ENCODE data around the gene SLC7A7. TPM values are rescaled to one million over a fixed set of nuclear protein-coding genes. Genes with fewer than 3 reads are reported as not detected.

SLC7A7 gene
- total RNA-seq, 1 experiment from 2014 or later = 2.3 TPM

DNA sequence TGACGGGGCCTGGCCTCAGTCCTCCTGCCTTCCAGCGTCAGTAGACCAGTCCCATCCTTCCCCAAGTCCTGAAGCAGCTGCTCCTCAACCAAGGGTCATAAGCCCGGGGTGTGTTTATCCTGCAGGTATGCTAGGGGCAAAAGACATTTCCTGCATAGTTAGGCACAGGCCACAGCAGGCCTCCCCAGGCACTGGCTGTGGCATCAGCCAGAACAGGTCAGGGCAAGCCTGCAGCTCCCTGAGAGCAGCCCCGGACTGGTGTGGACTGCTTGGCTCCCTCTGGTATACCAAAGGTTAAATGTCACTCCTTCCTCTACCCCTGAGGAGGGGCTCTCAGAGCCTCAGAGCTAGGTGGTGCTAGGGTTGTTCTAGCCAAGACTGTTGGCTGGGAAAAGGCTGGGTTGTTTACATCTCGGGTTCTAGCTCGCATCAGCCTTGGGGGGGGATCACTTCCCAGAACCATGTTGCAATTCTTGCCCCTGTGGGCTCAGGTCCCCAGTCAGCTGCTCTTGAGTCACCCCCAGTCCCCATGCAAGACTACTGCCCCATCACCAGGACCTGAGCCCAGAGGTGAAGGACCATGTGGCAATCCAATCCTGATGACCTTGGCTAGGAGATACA, 24.0 kb upstream of the SLC7A7 start:
- H3K27ac ChIP-seq (ENCODE audit: low read depth, low read length, poor library complexity, severe bottlenecking) = no peak overlapping the region
- ChIA-PET POLR2A (ENCODE audit: low non-redundant PET) (no interaction called here), CTCF (no interaction called here)
- H3K4me1 ChIP-seq (ENCODE audit: insufficient read depth, low read length, poor library complexity, severe bottlenecking) = peaks cover 20% of the 10 kb centered on the region
- intact Hi-C loops (cut with micrococcal nuclease; ENCODE audit: unreplicated experiment) = no loop called here
- H3K36me3 ChIP-seq (ENCODE audit: insufficient read depth, low read length, poor library complexity, severe bottlenecking) = peaks cover 36% of the 10 kb centered on the region
- TF ChIP-seq, protein P1, sequence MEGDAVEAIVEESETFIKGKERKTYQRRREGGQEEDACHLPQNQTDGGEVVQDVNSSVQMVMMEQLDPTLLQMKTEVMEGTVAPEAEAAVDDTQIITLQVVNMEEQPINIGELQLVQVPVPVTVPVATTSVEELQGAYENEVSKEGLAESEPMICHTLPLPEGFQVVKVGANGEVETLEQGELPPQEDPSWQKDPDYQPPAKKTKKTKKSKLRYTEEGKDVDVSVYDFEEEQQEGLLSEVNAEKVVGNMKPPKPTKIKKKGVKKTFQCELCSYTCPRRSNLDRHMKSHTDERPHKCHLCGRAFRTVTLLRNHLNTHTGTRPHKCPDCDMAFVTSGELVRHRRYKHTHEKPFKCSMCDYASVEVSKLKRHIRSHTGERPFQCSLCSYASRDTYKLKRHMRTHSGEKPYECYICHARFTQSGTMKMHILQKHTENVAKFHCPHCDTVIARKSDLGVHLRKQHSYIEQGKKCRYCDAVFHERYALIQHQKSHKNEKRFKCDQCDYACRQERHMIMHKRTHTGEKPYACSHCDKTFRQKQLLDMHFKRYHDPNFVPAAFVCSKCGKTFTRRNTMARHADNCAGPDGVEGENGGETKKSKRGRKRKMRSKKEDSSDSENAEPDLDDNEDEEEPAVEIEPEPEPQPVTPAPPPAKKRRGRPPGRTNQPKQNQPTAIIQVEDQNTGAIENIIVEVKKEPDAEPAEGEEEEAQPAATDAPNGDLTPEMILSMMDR (conservative IDR thresholded peaks at IDR 0.05; ENCODE audit: low read depth, low read length) = no peak
- TF ChIP-seq EZH2 (IDR thresholded peaks at IDR 0.05; ENCODE audit: borderline replicate concordance, low read depth, low read length, poor library complexity, severe bottlenecking) = no peak
- H3K27me3 ChIP-seq (replicated peaks; ENCODE audit: insufficient read depth, low read depth, low read length, poor library complexity) = no peaks in the 10 kb centered on the region
- no peak for DNase-seq (ENCODE audit: low spot score)
- peak overlapping the region; percentile 79 for H3K4me3 ChIP-seq (ENCODE audit: low read depth, low read length, poor library complexity, severe bottlenecking)
- BruUV-seq (replicated peaks) = no TSS peak
- no peaks in the 10 kb centered on the region for H3K9me3 ChIP-seq (ENCODE audit: low read depth, low read length, poor library complexity, severe bottlenecking)

DNA sequence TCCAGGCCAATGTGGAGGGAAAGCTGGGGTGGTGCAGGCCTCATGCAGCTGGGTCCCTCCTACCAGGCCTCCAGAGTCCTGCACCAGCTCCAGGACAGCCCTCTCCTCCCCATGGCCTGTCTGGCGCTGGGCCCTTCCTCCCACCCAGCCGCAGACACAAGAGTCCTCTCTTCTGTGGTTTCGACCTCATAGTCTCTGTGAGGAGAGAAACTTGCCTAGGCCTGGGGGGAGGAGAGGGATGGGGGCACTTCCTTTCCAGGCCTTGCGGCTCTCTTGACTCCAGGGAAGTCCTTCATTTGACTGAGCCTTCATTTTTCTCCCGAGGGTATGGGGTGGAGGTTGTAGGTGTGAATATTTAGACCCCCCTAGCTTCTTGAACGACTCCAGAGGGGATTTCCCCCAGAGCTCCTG, 23.4 kb upstream of the SLC7A7 start:
- ChIA-PET POLR2A (ENCODE audit: low non-redundant PET) (no interaction called here), CTCF (interaction anchor here (0.5 to 0.6 kb wide), 2 partner anchors 14 to 223 kb away, joined by 3 to 11 read pairs; no protein-coding TSS in a partner anchor)
- intact Hi-C loops (cut with micrococcal nuclease; ENCODE audit: unreplicated experiment) = no loop called here
- Histone ChIP-seq H3K27me3 (replicated peaks; ENCODE audit: insufficient read depth, low read depth, low read length, poor library complexity) (no peaks in the 10 kb centered on the region), H3K27ac (ENCODE audit: low read depth, low read length, poor library complexity, severe bottlenecking) (peak overlapping the region; percentile 89), H3K9me3 (ENCODE audit: low read depth, low read length, poor library complexity, severe bottlenecking) (no peaks in the 10 kb centered on the region), H3K36me3 (ENCODE audit: insufficient read depth, low read length, poor library complexity, severe bottlenecking) (peaks cover 34% of the 10 kb centered on the region), H3K4me3 (ENCODE audit: low read depth, low read length, poor library complexity, severe bottlenecking) (peak overlapping the region; percentile 79), H3K4me1 (ENCODE audit: insufficient read depth, low read length, poor library complexity, severe bottlenecking) (peaks cover 20% of the 10 kb centered on the region)
- no peak for DNase-seq (ENCODE audit: low spot score)
- no TSS peak for BruUV-seq (replicated peaks)
- no peak for TF ChIP-seq EZH2 (IDR thresholded peaks at IDR 0.05; ENCODE audit: borderline replicate concordance, low read depth, low read length, poor library complexity, severe bottlenecking)
- TF ChIP-seq, protein P1 (conservative IDR thresholded peaks at IDR 0.05; ENCODE audit: low read depth, low read length) = no peak

DNA sequence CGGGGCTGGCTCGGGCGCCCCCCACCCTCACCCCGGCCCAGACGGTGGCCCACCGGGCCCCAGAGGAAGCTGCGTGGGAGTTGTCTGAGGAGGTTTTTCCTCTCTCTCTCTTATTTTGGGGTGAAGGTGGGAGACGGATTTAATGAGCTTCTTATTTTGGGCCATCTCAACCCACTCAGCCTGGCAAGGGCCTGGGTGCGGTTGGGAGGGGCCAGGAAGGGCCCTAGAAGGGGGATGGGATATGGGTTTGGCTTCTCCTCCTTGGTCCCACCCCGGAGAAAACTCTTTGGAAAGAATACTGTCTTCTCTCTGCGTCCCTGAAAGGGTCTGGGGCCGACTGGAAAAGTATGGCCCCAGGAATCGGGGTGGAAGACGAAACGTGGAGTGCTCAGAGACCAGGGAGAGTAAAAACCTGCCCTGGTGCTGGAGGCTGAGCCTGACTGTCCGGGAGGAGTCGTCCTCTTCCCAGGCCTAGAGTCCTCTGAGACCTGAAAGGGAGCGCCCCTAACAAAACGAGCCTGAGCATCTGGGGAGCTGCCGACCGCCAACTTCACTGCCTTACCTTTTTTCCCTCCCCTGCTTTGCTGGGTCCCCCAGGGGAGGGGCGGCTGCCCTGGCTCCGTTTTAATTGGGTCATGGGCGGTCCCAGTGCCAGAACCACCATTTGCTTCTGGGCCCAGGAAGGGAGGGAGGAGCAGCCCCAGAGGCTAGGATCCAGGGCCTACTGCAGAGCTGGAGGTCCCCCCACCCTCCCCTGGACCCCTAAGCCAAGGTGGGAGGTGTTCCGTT, 22.7 kb upstream of the SLC7A7 start:
- no peak for TF ChIP-seq EZH2 (IDR thresholded peaks at IDR 0.05; ENCODE audit: borderline replicate concordance, low read depth, low read length, poor library complexity, severe bottlenecking)
- TF ChIP-seq, protein P1 (conservative IDR thresholded peaks at IDR 0.05; ENCODE audit: low read depth, low read length) = no peak
- intact Hi-C loops (cut with micrococcal nuclease; ENCODE audit: unreplicated experiment) = no loop called here
- POLR2A ChIA-PET (ENCODE audit: low non-redundant PET) = no interaction called here
- CTCF ChIA-PET = interaction anchor here (0.5 to 1.9 kb wide), 7 partner anchors 15 to 276 kb away, joined by 3 to 11 read pairs (median 3); no protein-coding TSS in a partner anchor
- Histone ChIP-seq H3K4me1 (ENCODE audit: insufficient read depth, low read length, poor library complexity, severe bottlenecking) (peaks cover 20% of the 10 kb centered on the region), H3K27me3 (replicated peaks; ENCODE audit: insufficient read depth, low read depth, low read length, poor library complexity) (no peaks in the 10 kb centered on the region), H3K9me3 (ENCODE audit: low read depth, low read length, poor library complexity, severe bottlenecking) (no peaks in the 10 kb centered on the region), H3K4me3 (ENCODE audit: low read depth, low read length, poor library complexity, severe bottlenecking) (peak overlapping the region; percentile 79), H3K27ac (ENCODE audit: low read depth, low read length, poor library complexity, severe bottlenecking) (peak overlapping the region; percentile 89), H3K36me3 (ENCODE audit: insufficient read depth, low read length, poor library complexity, severe bottlenecking) (peaks cover 35% of the 10 kb centered on the region)
- BruUV-seq (replicated peaks) = no TSS peak
- DNase-seq (ENCODE audit: low spot score) = peak; percentile 55
